ENCODE measurements around the gene KCP. TPM values are rescaled to one million over a fixed set of nuclear protein-coding genes. Genes with fewer than 3 reads are reported as not detected.
A peak's percentile ranks its signal among the peaks of the same experiment; 100 is the strongest.

KCP gene
- total RNA-seq, 1 experiment from 2014 or later, result 5.3 TPM

DNA sequence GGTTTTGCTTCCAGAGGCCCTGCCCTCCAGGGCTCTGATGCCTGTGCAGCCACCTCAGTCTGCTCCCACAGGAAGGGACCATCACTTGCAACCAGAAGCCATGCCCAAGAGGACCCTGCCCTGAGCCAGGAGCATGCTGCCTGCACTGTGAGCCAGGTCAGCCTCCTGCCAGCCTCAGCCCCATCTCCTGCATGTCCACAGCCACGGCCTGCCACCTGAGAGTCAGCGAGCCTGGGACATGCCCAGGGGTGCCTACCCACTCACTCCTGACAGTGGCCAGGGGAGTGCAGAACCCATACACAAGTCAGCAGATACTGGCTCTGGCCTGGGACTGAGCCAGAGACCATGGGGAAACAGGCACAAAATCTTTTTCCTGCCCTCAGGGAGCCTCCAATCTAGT is 6.6 kb upstream of the KCP start:
- H3K27ac Mint-ChIP-seq, result no peak overlapping the region
- H3K56ac ChIP-seq (ENCODE audit: insufficient read length, low read depth, low read length), result no peak overlapping the region
- no peaks in the 10 kb centered on the region for H4K20me1 ChIP-seq (ENCODE audit: control insufficient read depth, insufficient read depth, insufficient read length)
- WGBS (ENCODE audit: extremely low coverage, insufficient read length, low lambda C conversion rate), result no CpG with 5 or more reads among the region's 2 CpGs
- H2BK120ac ChIP-seq (ENCODE audit: low read depth, low read length, poor library complexity, severe bottlenecking), result no peak overlapping the region
- H3K18ac ChIP-seq (ENCODE audit: insufficient read length, low read depth, low read length), result no peak overlapping the region
- H3K14ac ChIP-seq (ENCODE audit: insufficient read depth, low read length), result no peak overlapping the region
- H3K4me3 Mint-ChIP-seq, result no peak overlapping the region
- DNase-seq, result peak; percentile 25
- peaks cover 10% of the 10 kb centered on the region; the same call in 1 of the 2 replicates for H3K27me3 ChIP-seq (ENCODE audit: insufficient read depth, low read length)
- no peak overlapping the region for H2AK5ac ChIP-seq (ENCODE audit: insufficient read length, low read length)
- peaks cover 3% of the 10 kb centered on the region; the same call in 1 of the 2 replicates for H3K4me1 ChIP-seq (ENCODE audit: insufficient read depth, low read length)
- peaks cover 19 to 42% of the 10 kb centered on the region in 2 experiments for H3K4me1 Mint-ChIP-seq
- no peak overlapping the region for H3K23ac ChIP-seq (ENCODE audit: insufficient read length, low read depth, low read length)
- H3K9me3 Mint-ChIP-seq, result no peaks in the 10 kb centered on the region; a peak in 1 of 5 replicates
- H3K79me2 ChIP-seq (ENCODE audit: insufficient read depth, low read length), result no peaks in the 10 kb centered on the region
- no peak overlapping the region for H4K5ac ChIP-seq (ENCODE audit: insufficient read length, low read depth, low read length)
- no peak overlapping the region for H3K27ac ChIP-seq (ENCODE audit: insufficient read length, low read depth, low read length)
- H2BK5ac ChIP-seq (ENCODE audit: insufficient read length, low read length), result no peak overlapping the region
- no peak overlapping the region for H2BK12ac ChIP-seq (ENCODE audit: insufficient read length, low read depth, low read length)
- TF ChIP-seq, protein P1, sequence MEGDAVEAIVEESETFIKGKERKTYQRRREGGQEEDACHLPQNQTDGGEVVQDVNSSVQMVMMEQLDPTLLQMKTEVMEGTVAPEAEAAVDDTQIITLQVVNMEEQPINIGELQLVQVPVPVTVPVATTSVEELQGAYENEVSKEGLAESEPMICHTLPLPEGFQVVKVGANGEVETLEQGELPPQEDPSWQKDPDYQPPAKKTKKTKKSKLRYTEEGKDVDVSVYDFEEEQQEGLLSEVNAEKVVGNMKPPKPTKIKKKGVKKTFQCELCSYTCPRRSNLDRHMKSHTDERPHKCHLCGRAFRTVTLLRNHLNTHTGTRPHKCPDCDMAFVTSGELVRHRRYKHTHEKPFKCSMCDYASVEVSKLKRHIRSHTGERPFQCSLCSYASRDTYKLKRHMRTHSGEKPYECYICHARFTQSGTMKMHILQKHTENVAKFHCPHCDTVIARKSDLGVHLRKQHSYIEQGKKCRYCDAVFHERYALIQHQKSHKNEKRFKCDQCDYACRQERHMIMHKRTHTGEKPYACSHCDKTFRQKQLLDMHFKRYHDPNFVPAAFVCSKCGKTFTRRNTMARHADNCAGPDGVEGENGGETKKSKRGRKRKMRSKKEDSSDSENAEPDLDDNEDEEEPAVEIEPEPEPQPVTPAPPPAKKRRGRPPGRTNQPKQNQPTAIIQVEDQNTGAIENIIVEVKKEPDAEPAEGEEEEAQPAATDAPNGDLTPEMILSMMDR (conservative IDR thresholded peaks at IDR 0.05), result no peak
- H3K79me1 ChIP-seq (ENCODE audit: insufficient read depth, low read depth, low read length, poor library complexity, severe bottlenecking), result no peaks in the 10 kb centered on the region
- H3K36me3 Mint-ChIP-seq (ENCODE audit: insufficient read depth in 1 of 3, low read depth in 3 of 3), result no peaks in the 10 kb centered on the region
- H3K4ac ChIP-seq (ENCODE audit: low read depth, low read length), result no peak overlapping the region
- H3K23me2 ChIP-seq (ENCODE audit: insufficient read length, low read depth, low read length, poor library complexity, severe bottlenecking), result peaks cover 13% of the 10 kb centered on the region
- H3K27me3 Mint-ChIP-seq (ENCODE audit: low read depth), result peaks cover 14% of the 10 kb centered on the region
- H2BK20ac ChIP-seq (ENCODE audit: low read depth, low read length, poor library complexity, severe bottlenecking), result no peak overlapping the region
- H3T11ph ChIP-seq (ENCODE audit: low read length), result no peak overlapping the region
- no peak overlapping the region for H2BK15ac ChIP-seq (ENCODE audit: low read depth, low read length)
- H4K8ac ChIP-seq (replicated peaks; ENCODE audit: insufficient read length, low read depth, low read length), result no peak overlapping the region
- H4K91ac ChIP-seq (ENCODE audit: insufficient read length, low read depth, low read length), result no peak overlapping the region
- no peak overlapping the region for H3K4me2 ChIP-seq (ENCODE audit: insufficient read depth, insufficient read length, low read length)
- no peak overlapping the region for H2AFZ ChIP-seq (ENCODE audit: low read length)
- no peaks in the 10 kb centered on the region for H3K9me3 ChIP-seq (ENCODE audit: control insufficient read depth, low read depth, low read length)
- no peak overlapping the region for H3K9ac ChIP-seq (ENCODE audit: extremely low read depth, insufficient read length, low read length)
